GM12891 (cell line): ENCODE results near the gene BCO2.

ENCODE experiments used
- POLR2A ChIP-seq: IDR thresholded peaks from 2 replicates; pipeline ENCODE4 v1.6.1; 2011; ENCODE audit warnings: low read depth, low read length, control low read depth
- POLR2AphosphoS5 ChIP-seq: IDR thresholded peaks from 2 replicates; pipeline ENCODE4 v1.6.1; 2011; ENCODE audit warnings: low read depth, low read length, control low read depth
- SPI1 ChIP-seq: IDR thresholded peaks from 2 replicates; pipeline ENCODE4 v1.6.1; 2011; ENCODE audit warnings: low read depth, low read length, control low read depth
- TAF1 ChIP-seq: IDR thresholded peaks from 2 replicates; pipeline ENCODE4 v1.6.1; 2011; ENCODE audit warnings: low read depth, low read length, control low read depth

DNA sequence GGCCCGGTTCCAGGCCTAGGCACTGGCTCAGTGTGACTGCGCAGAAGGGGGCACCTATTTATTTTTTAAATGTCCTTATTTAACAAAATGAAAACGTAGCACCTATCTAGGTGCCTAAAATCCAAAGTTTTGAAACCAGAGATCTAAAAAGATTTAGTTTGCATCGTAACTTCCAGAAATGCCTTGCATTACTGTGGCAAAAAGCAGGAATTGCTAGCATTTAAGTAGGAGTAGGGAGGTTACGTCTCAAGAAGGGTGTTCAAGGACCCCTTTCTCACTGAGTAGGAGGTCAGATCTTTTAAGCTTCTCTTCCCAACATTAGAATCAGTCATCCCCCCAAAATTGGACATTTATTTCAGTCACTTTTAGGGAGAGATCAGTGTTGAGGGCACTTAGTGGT lies 93.1 kb downstream of the BCO2 start:
- TF ChIP-seq POLR2A (no peak), TAF1 (no peak), POLR2AphosphoS5 (no peak), SPI1 (no peak)
